Upper lobe of left lung (tissue), 4 donors: ENCODE data around the gene PDHA2.

Experiments used
- POLR2A ChIP-seq, 4 donors: fragments of 450-650 bp; IDR thresholded peaks; one replicate each; pipeline ENCODE4 v1.5.1; 2016 to 2017; ENCODE audit warnings: antibody characterized with exemption in 4 of 4, mild to moderate bottlenecking in 2 of 4
- POLR2AphosphoS5 ChIP-seq, 2 donors: sonication (generic); formaldehyde crosslinking; IDR thresholded peaks; one replicate each; pipeline ENCODE4 v1.5.1; 2017; ENCODE audit warnings: antibody characterized with exemption in 2 of 2

GRCh38 chr4:95869961-95870500 is 30.1 kb downstream of the PDHA2 start:
- TF ChIP-seq POLR2A (IDR thresholded peaks at IDR 0.05) (no peak), POLR2AphosphoS5 (IDR thresholded peaks at IDR 0.05) (no peak)
